Central memory CD8-positive, alpha-beta T cell (primary cell): ENCODE data around the gene SEMA6A.

Experiments used
- ATAC-seq: fragments of 150-1000 bp; cut with Tn5 transposase; replicated peaks from 2 replicates; pipeline ENCODE4 v1.10.0; 2022; ENCODE audit warnings: mild to moderate bottlenecking, moderate FRiP score, moderate number of reproducible peaks; ENCODE audit not compliant: poor library complexity, severe bottlenecking; ENCODE audit errors: extremely low read depth
- DNase-seq, 2 donors: peaks; one replicate each; pipeline ENCODE4 v3.0.0; 2021; ENCODE audit warnings: low spot score in 2 of 2
- H3K27ac Mint-ChIP-seq: one replicate; pipeline ENCODE4 v1.8.0; 2022; ENCODE audit warnings: low read depth, mild to moderate bottlenecking, moderate library complexity, mixed read lengths
- H3K27me3 Mint-ChIP-seq: one replicate; pipeline ENCODE4 v1.8.0; 2022; ENCODE audit warnings: mixed read lengths
- H3K36me3 Mint-ChIP-seq: one replicate; pipeline ENCODE4 v1.8.0; 2022; ENCODE audit warnings: mild to moderate bottlenecking, moderate library complexity, mixed read lengths; ENCODE audit not compliant: insufficient read depth
- H3K4me1 Mint-ChIP-seq: one replicate; pipeline ENCODE4 v1.8.0; 2022; ENCODE audit warnings: mixed read lengths
- H3K4me3 Mint-ChIP-seq: one replicate; pipeline ENCODE4 v1.8.0; 2022; ENCODE audit warnings: mild to moderate bottlenecking, moderate library complexity, mixed read lengths
- H3K9me3 Mint-ChIP-seq: one replicate; pipeline ENCODE4 v1.8.0; 2022; ENCODE audit warnings: mixed read lengths

The SEMA6A gene

GRCh38 chr5:116452774-116453368, 121.8 kb downstream of the SEMA6A start:
- H3K9me3 Mint-ChIP-seq: no peaks in the 10 kb centered on the region
- no peaks in the 10 kb centered on the region for H3K27me3 Mint-ChIP-seq
- DNase-seq: no peak
- ATAC-seq: no peak
- peaks cover 7% of the 10 kb centered on the region for H3K36me3 Mint-ChIP-seq
- peaks cover 7% of the 10 kb centered on the region for H3K4me1 Mint-ChIP-seq
- no peak overlapping the region for H3K27ac Mint-ChIP-seq
- no peak overlapping the region for H3K4me3 Mint-ChIP-seq

GRCh38 chr5:116451905-116452450, 122.6 kb downstream of the SEMA6A start:
- no peak for DNase-seq
- Mint-ChIP-seq H3K27ac (no peak overlapping the region), H3K27me3 (no peaks in the 10 kb centered on the region), H3K9me3 (no peaks in the 10 kb centered on the region), H3K36me3 (peaks cover 7% of the 10 kb centered on the region), H3K4me3 (no peak overlapping the region), H3K4me1 (peaks cover 7% of the 10 kb centered on the region)
- ATAC-seq: no peak

- H3K4me1 Mint-ChIP-seq: peaks cover 7% of the 10 kb centered on the region
- no peak for ATAC-seq
- no peak overlapping the region for H3K27ac Mint-ChIP-seq
- no peak for DNase-seq
- H3K4me3 Mint-ChIP-seq: no peak overlapping the region
- H3K9me3 Mint-ChIP-seq: no peaks in the 10 kb centered on the region
- H3K36me3 Mint-ChIP-seq: peaks cover 7% of the 10 kb centered on the region
- H3K27me3 Mint-ChIP-seq: no peaks in the 10 kb centered on the region
Measured at GRCh38 chr5:116451066-116451465, 123.6 kb downstream of the SEMA6A start.

- no peak overlapping the region for H3K27ac Mint-ChIP-seq
- H3K9me3 Mint-ChIP-seq: no peaks in the 10 kb centered on the region
- H3K27me3 Mint-ChIP-seq: no peaks in the 10 kb centered on the region
- no peak overlapping the region for H3K4me3 Mint-ChIP-seq
- DNase-seq (no peak), ATAC-seq (no peak)
- peaks cover 6% of the 10 kb centered on the region for H3K36me3 Mint-ChIP-seq
- H3K4me1 Mint-ChIP-seq: peaks cover 7% of the 10 kb centered on the region
Measured at GRCh38 chr5:116449458-116449857, 125.2 kb downstream of the SEMA6A start.

GRCh38 chr5:116448870-116449427, 125.7 kb downstream of the SEMA6A start:
- Mint-ChIP-seq H3K4me3 (no peak overlapping the region), H3K27me3 (no peaks in the 10 kb centered on the region), H3K36me3 (peaks cover 6% of the 10 kb centered on the region), H3K27ac (no peak overlapping the region), H3K9me3 (no peaks in the 10 kb centered on the region), H3K4me1 (peaks cover 3% of the 10 kb centered on the region)
- DNase-seq: no peak
- no peak for ATAC-seq

GRCh38 chr5:116448450-116448849, 126.2 kb downstream of the SEMA6A start:
- no peaks in the 10 kb centered on the region for H3K4me1 Mint-ChIP-seq
- H3K4me3 Mint-ChIP-seq: no peak overlapping the region
- no peak overlapping the region for H3K27ac Mint-ChIP-seq
- DNase-seq (no peak), ATAC-seq (no peak)
- peaks cover 6% of the 10 kb centered on the region for H3K36me3 Mint-ChIP-seq
- H3K9me3 Mint-ChIP-seq: no peaks in the 10 kb centered on the region
- no peaks in the 10 kb centered on the region for H3K27me3 Mint-ChIP-seq

GRCh38 chr5:116446356-116447005, 128.1 kb downstream of the SEMA6A start:
- no peak for ATAC-seq
- H3K27me3 Mint-ChIP-seq: no peaks in the 10 kb centered on the region

GRCh38 chr5:116445311-116445710, 129.3 kb downstream of the SEMA6A start:
- no peak for DNase-seq
- H3K4me1 Mint-ChIP-seq: no peaks in the 10 kb centered on the region
- no peak overlapping the region for H3K4me3 Mint-ChIP-seq
- H3K36me3 Mint-ChIP-seq: peaks cover 4% of the 10 kb centered on the region
- no peak for ATAC-seq
- no peaks in the 10 kb centered on the region for H3K9me3 Mint-ChIP-seq
- H3K27me3 Mint-ChIP-seq: no peaks in the 10 kb centered on the region
- H3K27ac Mint-ChIP-seq: no peak overlapping the region

More at GRCh38 chr5:116446356-116447005, 128.1 kb downstream of the SEMA6A start:
- H3K9me3 Mint-ChIP-seq: no peaks in the 10 kb centered on the region
- peaks cover 6% of the 10 kb centered on the region for H3K36me3 Mint-ChIP-seq
- no peak overlapping the region for H3K27ac Mint-ChIP-seq
- DNase-seq: no peak
- no peaks in the 10 kb centered on the region for H3K4me1 Mint-ChIP-seq
- H3K4me3 Mint-ChIP-seq: no peak overlapping the region

- Mint-ChIP-seq H3K27me3 (no peaks in the 10 kb centered on the region), H3K4me1 (no peaks in the 10 kb centered on the region), H3K9me3 (no peaks in the 10 kb centered on the region), H3K36me3 (peaks cover 4% of the 10 kb centered on the region), H3K4me3 (no peak overlapping the region), H3K27ac (no peak overlapping the region)
- no peak for ATAC-seq
- no peak for DNase-seq
Measured at GRCh38 chr5:116444373-116445295, 130.0 kb downstream of the SEMA6A start.

- H3K27me3 Mint-ChIP-seq: no peaks in the 10 kb centered on the region
- no peaks in the 10 kb centered on the region for H3K4me1 Mint-ChIP-seq
- no peak for DNase-seq
- H3K4me3 Mint-ChIP-seq: no peak overlapping the region
- no peaks in the 10 kb centered on the region for H3K9me3 Mint-ChIP-seq
- H3K27ac Mint-ChIP-seq: no peak overlapping the region
- no peak for ATAC-seq
- no peaks in the 10 kb centered on the region for H3K36me3 Mint-ChIP-seq
Measured at GRCh38 chr5:116442931-116443551, 131.6 kb downstream of the SEMA6A start.

GRCh38 chr5:116442095-116442534, 132.5 kb downstream of the SEMA6A start:
- Mint-ChIP-seq H3K36me3 (no peaks in the 10 kb centered on the region), H3K27ac (no peak overlapping the region), H3K4me3 (no peak overlapping the region), H3K27me3 (no peaks in the 10 kb centered on the region), H3K9me3 (no peaks in the 10 kb centered on the region), H3K4me1 (no peaks in the 10 kb centered on the region)
- DNase-seq (no peak), ATAC-seq (no peak)

GRCh38 chr5:116441223-116441622, 133.4 kb downstream of the SEMA6A start:
- H3K36me3 Mint-ChIP-seq: no peaks in the 10 kb centered on the region
- DNase-seq (no peak), ATAC-seq (no peak)
- no peaks in the 10 kb centered on the region for H3K9me3 Mint-ChIP-seq
- no peak overlapping the region for H3K27ac Mint-ChIP-seq
- H3K4me3 Mint-ChIP-seq: no peak overlapping the region
- H3K27me3 Mint-ChIP-seq: no peaks in the 10 kb centered on the region
- H3K4me1 Mint-ChIP-seq: no peaks in the 10 kb centered on the region
